Trophoblast cell (in vitro differentiated cells and primary cell): ENCODE results near the gene RASA2.

Source experiments
- DNase-seq, 2 donors: peaks; one replicate each; pipeline ENCODE4 v3.0.0-alpha.2; 2016
- H2AFZ ChIP-seq: 2 replicates; pipeline ENCODE4 v1.6.1; 2013; ENCODE audit warnings: low read length, moderate library complexity, mild to moderate bottlenecking; ENCODE audit not compliant: insufficient read depth, poor library complexity
- H2AK5ac ChIP-seq: 2 replicates; pipeline ENCODE4 v1.6.1; 2013; ENCODE audit warnings: mild to moderate bottlenecking, low read length
- H2BK120ac ChIP-seq: 2 replicates; pipeline ENCODE4 v1.6.1; 2013; ENCODE audit warnings: low read length, mild to moderate bottlenecking, moderate library complexity; ENCODE audit not compliant: insufficient read depth, poor library complexity
- H2BK12ac ChIP-seq: 2 replicates; pipeline ENCODE4 v1.6.1; 2013; ENCODE audit warnings: mild to moderate bottlenecking, low read length, moderate library complexity
- H2BK5ac ChIP-seq: 2 replicates; pipeline ENCODE4 v1.6.1; 2013; ENCODE audit warnings: low read length, low read depth, moderate library complexity, mild to moderate bottlenecking; ENCODE audit not compliant: poor library complexity
- H3K14ac ChIP-seq: 2 replicates; pipeline ENCODE4 v1.6.1; 2013; ENCODE audit warnings: mild to moderate bottlenecking, low read length
- H3K18ac ChIP-seq: 2 replicates; pipeline ENCODE4 v1.6.1; 2013; ENCODE audit warnings: mild to moderate bottlenecking, low read length
- H3K23ac ChIP-seq: 2 replicates; pipeline ENCODE4 v1.6.1; 2013; ENCODE audit warnings: low read length
- H3K27ac ChIP-seq: 2 replicates; pipeline ENCODE4 v1.5.1; 2013; ENCODE audit warnings: low read depth, mild to moderate bottlenecking, inconsistent platforms, low read length, moderate library complexity
- H3K27me3 ChIP-seq: 2 replicates; pipeline ENCODE4 v1.6.1; 2013; ENCODE audit warnings: inconsistent platforms, mild to moderate bottlenecking, low read length, moderate library complexity; ENCODE audit not compliant: insufficient read depth
- H3K36me3 ChIP-seq, 2 experiments: 1 replicate in 1 of 2; 2 replicates in 1 of 2; pipeline ENCODE4 v1.6.1; 2013; ENCODE audit warnings: low read length in 2 of 2, mild to moderate bottlenecking in 2 of 2, moderate library complexity in 1 of 2; ENCODE audit not compliant: insufficient read depth in 2 of 2, control insufficient read depth in 1 of 2
- H3K4ac ChIP-seq: 2 replicates; pipeline ENCODE4 v1.6.1; 2013; ENCODE audit warnings: low read depth, mild to moderate bottlenecking, low read length, moderate library complexity
- H3K4me1 ChIP-seq, 2 experiments: 1 replicate in 1 of 2; 2 replicates in 1 of 2; pipeline ENCODE4 v1.6.1; 2013; ENCODE audit warnings: low read length in 2 of 2, mild to moderate bottlenecking in 2 of 2, moderate library complexity in 1 of 2; ENCODE audit not compliant: insufficient read depth in 2 of 2, control insufficient read depth in 1 of 2
- H3K4me2 ChIP-seq: 2 replicates; pipeline ENCODE4 v1.6.1; 2013; ENCODE audit warnings: inconsistent platforms, mild to moderate bottlenecking, low read length, moderate library complexity
- H3K4me3 ChIP-seq: 2 replicates; pipeline ENCODE4 v1.5.1; 2013; ENCODE audit warnings: mild to moderate bottlenecking, low read depth, low read length, inconsistent platforms
- H3K79me1 ChIP-seq: one replicate; pipeline ENCODE4 v1.6.1; 2013; ENCODE audit warnings: low read length
- H3K79me2 ChIP-seq: 2 replicates; pipeline ENCODE4 v1.6.1; 2013; ENCODE audit warnings: low read length, mild to moderate bottlenecking; ENCODE audit not compliant: control insufficient read depth, insufficient read depth, poor library complexity
- H3K9ac ChIP-seq: 2 replicates; pipeline ENCODE4 v1.6.1; 2013; ENCODE audit warnings: mild to moderate bottlenecking, low read length
- H3K9me3 ChIP-seq: 2 replicates; pipeline ENCODE4 v1.6.1; 2013; ENCODE audit warnings: low read depth, mild to moderate bottlenecking, control low read depth, inconsistent platforms, low read length; ENCODE audit not compliant: insufficient read depth
- H4K12ac ChIP-seq: 2 replicates; pipeline ENCODE4 v1.6.1; 2013; ENCODE audit warnings: low read depth, mild to moderate bottlenecking, low read length, moderate library complexity
- H4K8ac ChIP-seq: 2 replicates; pipeline ENCODE4 v1.6.1; 2013; ENCODE audit warnings: low read depth, mild to moderate bottlenecking, low read length, moderate library complexity
- H4K91ac ChIP-seq: one replicate; pipeline ENCODE4 v1.6.1; 2013; ENCODE audit warnings: low read depth, mild to moderate bottlenecking, low read length, moderate library complexity
- WGBS: extraction: QIAGEN DNeasy Blood & Tissue Kit; methylation state at CpG from one replicate; pipeline ENCODE4 v1.1.7; 2013; ENCODE audit warnings: missing lambda C conversion rate; ENCODE audit not compliant: insufficient read length, insufficient coverage; ENCODE audit errors: extremely low coverage; 5-methylcytosine and 5-hydroxymethylcytosine counted together

Gene RASA2

DNA sequence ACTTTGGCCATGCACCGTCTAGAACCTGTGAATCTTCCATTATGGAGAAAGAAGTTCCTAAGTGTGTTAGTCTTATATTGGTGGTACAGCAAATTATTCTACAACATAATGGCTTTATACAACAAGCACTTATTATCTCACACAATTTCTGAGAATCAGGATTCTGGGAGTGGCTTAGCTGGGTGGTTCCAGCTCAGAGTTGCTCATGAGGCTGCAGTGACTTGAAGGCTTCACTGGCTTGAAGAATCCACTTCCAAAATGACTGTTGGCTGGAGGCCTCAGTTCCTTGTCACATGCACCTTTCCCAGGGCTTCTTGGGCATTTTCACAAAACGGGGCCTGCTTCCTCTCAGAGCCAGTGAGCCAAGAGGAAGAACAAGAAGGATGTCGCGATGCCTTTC lies 169.0 kb downstream of the RASA2 start:
- DNase-seq, result no peak
- H3K27me3 ChIP-seq, result peaks cover 8% of the 10 kb centered on the region
- no peak overlapping the region for H3K4ac ChIP-seq
- H3K4me3 ChIP-seq, result no peak overlapping the region
- H2BK12ac ChIP-seq, result no peak overlapping the region
- no CpG with 5 or more reads among the region's 4 CpGs for WGBS
- H3K79me1 ChIP-seq, result peaks cover 10% of the 10 kb centered on the region
- H2BK5ac ChIP-seq, result no peak overlapping the region
- H3K4me1 ChIP-seq, result peaks cover 4 to 13% of the 10 kb centered on the region in 2 experiments
- H3K23ac ChIP-seq, result no peak overlapping the region
- no peak overlapping the region for H3K14ac ChIP-seq
- H2AFZ ChIP-seq, result no peak overlapping the region
- H3K4me2 ChIP-seq, result no peak overlapping the region
- H3K27ac ChIP-seq, result no peak overlapping the region
- no peak overlapping the region for H3K18ac ChIP-seq
- peaks cover 2% of the 10 kb centered on the region for H3K79me2 ChIP-seq
- H4K91ac ChIP-seq, result no peak overlapping the region
- no peak overlapping the region for H4K12ac ChIP-seq
- H3K9me3 ChIP-seq, result peaks cover 6% of the 10 kb centered on the region
- H4K8ac ChIP-seq, result no peak overlapping the region
- no peak overlapping the region for H3K9ac ChIP-seq
- H3K36me3 ChIP-seq, result no peaks in the 10 kb centered on the region
- H2AK5ac ChIP-seq, result no peak overlapping the region
- H2BK120ac ChIP-seq, result no peak overlapping the region

DNA sequence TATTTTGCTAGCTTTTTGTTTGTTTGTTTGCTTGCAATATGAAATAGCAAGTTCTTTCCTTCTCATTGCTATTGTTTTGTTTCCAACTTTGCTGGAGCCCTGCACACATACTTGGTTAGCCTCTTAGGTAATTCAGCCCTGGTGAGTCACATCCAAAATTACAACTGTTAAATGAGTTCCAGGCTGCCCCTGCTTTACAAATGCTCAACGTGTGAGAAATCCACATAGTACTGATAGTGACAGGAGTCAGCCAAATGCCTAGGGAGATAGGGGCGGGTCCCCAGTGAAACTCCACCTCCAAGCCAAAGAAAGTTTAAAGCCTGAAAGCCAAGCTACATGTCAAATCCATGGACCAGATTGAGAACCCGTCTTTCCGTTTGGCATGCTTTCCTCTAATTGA lies 169.9 kb downstream of the RASA2 start:
- H3K27ac ChIP-seq, result no peak overlapping the region
- peaks cover 4 to 13% of the 10 kb centered on the region in 2 experiments for H3K4me1 ChIP-seq
- H2AFZ ChIP-seq, result no peak overlapping the region
- H3K27me3 ChIP-seq, result peaks cover 8% of the 10 kb centered on the region
- no peak overlapping the region for H4K8ac ChIP-seq
- no peak overlapping the region for H3K23ac ChIP-seq
- H3K4me2 ChIP-seq, result no peak overlapping the region
- H2BK5ac ChIP-seq, result no peak overlapping the region
- peaks cover 2% of the 10 kb centered on the region for H3K79me2 ChIP-seq
- peak; percentile 73 to 92 for DNase-seq
- no CpG with 5 or more reads among the region's 4 CpGs for WGBS
- H3K9ac ChIP-seq, result no peak overlapping the region
- H3K14ac ChIP-seq, result no peak overlapping the region
- no peaks in the 10 kb centered on the region for H3K36me3 ChIP-seq
- H2BK12ac ChIP-seq, result no peak overlapping the region
- H3K4ac ChIP-seq, result no peak overlapping the region
- H2AK5ac ChIP-seq, result no peak overlapping the region
- H3K9me3 ChIP-seq, result peaks cover 6% of the 10 kb centered on the region
- H3K18ac ChIP-seq, result no peak overlapping the region
- H3K4me3 ChIP-seq, result no peak overlapping the region
- no peak overlapping the region for H4K12ac ChIP-seq
- peaks cover 10% of the 10 kb centered on the region for H3K79me1 ChIP-seq
- H2BK120ac ChIP-seq, result no peak overlapping the region
- H4K91ac ChIP-seq, result no peak overlapping the region

DNA sequence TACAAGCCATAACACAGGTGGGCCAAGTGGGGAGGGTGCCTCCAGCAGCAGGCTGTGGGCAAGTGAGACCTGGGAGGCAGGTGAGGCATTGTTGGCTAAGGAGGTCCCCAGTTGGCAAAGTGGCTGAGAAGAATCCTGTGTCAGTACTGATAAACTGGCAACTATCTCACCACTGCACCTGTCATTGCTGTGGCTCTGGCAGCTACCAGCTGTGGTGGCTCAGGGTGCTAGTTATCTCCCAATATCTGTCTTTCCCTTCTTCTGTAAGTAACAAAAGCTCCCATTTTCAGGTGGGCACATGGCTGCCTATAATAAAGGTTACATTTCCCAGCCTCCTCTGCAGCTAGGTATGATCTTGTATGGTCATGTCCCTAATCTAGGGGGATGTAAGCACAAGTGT lies 170.7 kb downstream of the RASA2 start:
- H4K91ac ChIP-seq, result no peak overlapping the region
- peak overlapping the region; percentile 6 for H3K4me3 ChIP-seq
- no peaks in the 10 kb centered on the region for H3K36me3 ChIP-seq
- no peak overlapping the region for H2BK12ac ChIP-seq
- H2BK120ac ChIP-seq, result no peak overlapping the region
- DNase-seq, result no peak
- peaks cover 4% of the 10 kb centered on the region for H3K9me3 ChIP-seq
- no peak overlapping the region for H3K4me2 ChIP-seq
- no peak overlapping the region for H2AK5ac ChIP-seq
- no peak overlapping the region for H3K4ac ChIP-seq
- peaks cover 8% of the 10 kb centered on the region for H3K27me3 ChIP-seq
- no peak overlapping the region for H2AFZ ChIP-seq
- no peak overlapping the region for H3K18ac ChIP-seq
- no peak overlapping the region for H4K12ac ChIP-seq
- no peak overlapping the region for H3K9ac ChIP-seq
- H3K79me1 ChIP-seq, result peaks cover 8% of the 10 kb centered on the region
- no peak overlapping the region for H3K27ac ChIP-seq
- H3K4me1 ChIP-seq, result peaks cover 4 to 11% of the 10 kb centered on the region in 2 experiments
- H2BK5ac ChIP-seq, result no peak overlapping the region
- peaks cover 2% of the 10 kb centered on the region for H3K79me2 ChIP-seq
- no peak overlapping the region for H3K14ac ChIP-seq
- no peak overlapping the region for H4K8ac ChIP-seq
- H3K23ac ChIP-seq, result no peak overlapping the region

DNA sequence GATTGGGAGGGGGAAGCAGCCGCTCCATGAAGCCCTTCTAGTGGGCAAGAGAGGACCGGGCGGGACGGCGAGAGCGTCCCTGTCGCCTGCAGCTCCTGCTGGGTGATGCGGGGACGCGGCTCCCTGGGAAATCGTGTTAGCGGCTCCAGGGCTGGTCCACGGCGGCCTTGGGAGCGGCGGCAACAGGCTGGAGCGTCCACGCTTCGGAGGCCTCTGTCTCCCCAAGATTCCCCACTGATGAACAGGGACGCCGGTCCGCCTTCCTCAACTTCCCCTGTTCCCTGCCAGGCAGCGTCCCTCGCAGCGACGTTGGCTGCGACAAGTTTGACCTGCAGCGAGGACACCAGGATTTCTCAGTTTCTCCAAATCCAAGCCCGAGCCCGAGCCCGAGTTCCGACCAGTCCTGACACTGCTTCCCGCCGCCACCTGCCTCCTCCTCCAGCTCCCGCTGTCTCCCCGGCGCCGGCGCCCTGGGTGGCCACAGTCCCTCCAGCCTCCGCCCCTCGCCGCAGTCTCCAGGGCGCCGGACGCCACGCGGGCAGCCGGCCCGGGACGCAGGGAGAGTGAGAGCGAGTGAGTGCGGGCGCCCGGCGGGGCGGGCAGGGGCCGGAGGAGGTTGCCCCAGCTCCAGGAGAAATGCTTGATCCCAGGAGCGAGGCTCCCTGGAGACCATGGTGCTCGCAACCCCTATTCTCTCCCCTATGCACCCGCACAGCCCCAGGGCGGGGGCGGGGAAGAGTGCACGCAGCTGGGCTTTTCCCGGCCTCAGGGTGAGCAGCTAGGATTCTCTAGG lies 173.2 kb downstream of the RASA2 start:
- Histone ChIP-seq H3K4me1 (peaks cover 9 to 13% of the 10 kb centered on the region in 2 experiments), H3K36me3 (no peaks in the 10 kb centered on the region)
- no CpG with 5 or more reads among the region's 64 CpGs for WGBS

More for the DNA sequence above, 173.2 kb downstream of the RASA2 start:
- peaks cover 8% of the 10 kb centered on the region for H3K27me3 ChIP-seq
- H3K18ac ChIP-seq, result peak overlapping the region; percentile 58
- H3K4me3 ChIP-seq, result peak overlapping the region; percentile 71
- no peak overlapping the region for H3K23ac ChIP-seq
- H2BK12ac ChIP-seq, result peak overlapping the region; percentile 21
- peak overlapping the region; percentile 84 for H2AFZ ChIP-seq
- H3K9ac ChIP-seq, result peak overlapping the region; percentile 33
- H4K8ac ChIP-seq, result peak overlapping the region; percentile 22
- DNase-seq, result peak; percentile 90 to 91
- H3K4me2 ChIP-seq, result peak overlapping the region; percentile 99
- peaks cover 5% of the 10 kb centered on the region for H3K79me2 ChIP-seq
- no peak overlapping the region for H3K4ac ChIP-seq
- H3K14ac ChIP-seq, result peak overlapping the region; percentile 6
- H4K12ac ChIP-seq, result peak overlapping the region; percentile 38
- H2BK120ac ChIP-seq, result peak overlapping the region; percentile 89
- no peak overlapping the region for H3K27ac ChIP-seq
- peaks cover 13% of the 10 kb centered on the region for H3K79me1 ChIP-seq
- peaks cover 3% of the 10 kb centered on the region for H3K9me3 ChIP-seq
- H2BK5ac ChIP-seq, result no peak overlapping the region
- no peak overlapping the region for H2AK5ac ChIP-seq
- H4K91ac ChIP-seq, result peak overlapping the region; percentile 25
